ENCODE data around the gene NDUFAF8.

The NDUFAF8 gene

GRCh38 chr17:81200695-81201580, 38.2 kb upstream of the NDUFAF8 start:
- no peak for DNase-seq (ENCODE audit: low read depth)

GRCh38 chr17:81202318-81202717, 36.8 kb upstream of the NDUFAF8 start:
- DNase-seq (ENCODE audit: low read depth), result no peak

- DNase-seq (ENCODE audit: low read depth), result no peak
Measured at GRCh38 chr17:81203136-81203535, 36.0 kb upstream of the NDUFAF8 start.

- no peak for DNase-seq (ENCODE audit: low read depth)
Measured at GRCh38 chr17:81204578-81204977, 34.5 kb upstream of the NDUFAF8 start.

GRCh38 chr17:81206166-81206565, 33.0 kb upstream of the NDUFAF8 start:
- no peak for DNase-seq (ENCODE audit: low read depth)

GRCh38 chr17:81206657-81207056, 32.5 kb upstream of the NDUFAF8 start:
- DNase-seq (ENCODE audit: low read depth), result no peak

- DNase-seq (ENCODE audit: low read depth), result no peak
Measured at GRCh38 chr17:81207610-81208581, 31.2 kb upstream of the NDUFAF8 start.

GRCh38 chr17:81208651-81209050, 30.5 kb upstream of the NDUFAF8 start:
- DNase-seq (ENCODE audit: low read depth), result no peak

GRCh38 chr17:81209141-81209540, 30.0 kb upstream of the NDUFAF8 start:
- DNase-seq (ENCODE audit: low read depth), result no peak

- DNase-seq (ENCODE audit: low read depth), result no peak
Measured at GRCh38 chr17:81210466-81210865, 28.7 kb upstream of the NDUFAF8 start.

- DNase-seq (ENCODE audit: low read depth), result no peak
Measured at GRCh38 chr17:81210868-81211267, 28.2 kb upstream of the NDUFAF8 start.

- no peak for DNase-seq (ENCODE audit: low read depth)
Measured at GRCh38 chr17:81212365-81212764, 26.8 kb upstream of the NDUFAF8 start.

GRCh38 chr17:81213978-81214377, 25.1 kb upstream of the NDUFAF8 start:
- no peak for DNase-seq (ENCODE audit: low read depth)

GRCh38 chr17:81217491-81217890, 21.6 kb upstream of the NDUFAF8 start:
- no peak for DNase-seq (ENCODE audit: low read depth)

GRCh38 chr17:81218459-81218858, 20.7 kb upstream of the NDUFAF8 start:
- DNase-seq (ENCODE audit: low read depth), result no peak

GRCh38 chr17:81218991-81219390, 20.1 kb upstream of the NDUFAF8 start:
- no peak for DNase-seq (ENCODE audit: low read depth)

GRCh38 chr17:81219476-81220180, 19.5 kb upstream of the NDUFAF8 start:
- no peak for DNase-seq (ENCODE audit: low read depth)

- DNase-seq (ENCODE audit: low read depth), result no peak
Measured at GRCh38 chr17:81221371-81221841, 17.7 kb upstream of the NDUFAF8 start.

- no peak for DNase-seq (ENCODE audit: low read depth)
Measured at GRCh38 chr17:81221842-81222619, 17.1 kb upstream of the NDUFAF8 start.

GRCh38 chr17:81222620-81222905, 16.6 kb upstream of the NDUFAF8 start:
- DNase-seq (ENCODE audit: low read depth), result no peak
